ENCODE data around the gene APBA2. TPM values are rescaled to one million over a fixed set of nuclear protein-coding genes. Genes with fewer than 3 reads are reported as not detected.

The APBA2 gene
- total RNA-seq, 1 donor from 2014 or later: 33.1 TPM

DNA sequence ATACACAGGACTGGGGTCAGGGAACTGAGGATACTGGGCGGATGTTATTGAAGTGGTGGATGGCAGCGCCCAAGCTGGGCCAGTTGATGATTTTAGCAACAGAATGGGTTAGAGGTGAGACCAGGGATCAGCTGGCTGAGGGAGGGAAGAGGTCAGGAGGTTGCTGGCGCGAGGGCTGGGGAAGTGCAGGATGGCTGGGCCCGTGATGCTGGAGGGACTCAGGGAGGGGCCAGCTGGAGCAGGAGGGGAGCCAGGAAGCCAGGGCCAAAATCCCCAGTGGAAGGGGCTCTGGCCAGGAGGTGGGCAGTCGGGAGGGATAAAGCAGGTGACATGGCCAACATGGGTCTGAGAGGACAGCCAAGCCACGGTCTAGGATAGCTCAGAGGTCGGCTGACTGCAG lies 205.9 kb downstream of the APBA2 start:
- Mint-ChIP-seq H3K36me3 (peaks cover 4% of the 10 kb centered on the region), H3K27me3 (ENCODE audit: low read depth) (no peaks in the 10 kb centered on the region), H3K9me3 (no peaks in the 10 kb centered on the region), H3K4me3 (no peak overlapping the region), H3K27ac (no peak overlapping the region), H3K4me1 (no peaks in the 10 kb centered on the region)
- no peak for DNase-seq (ENCODE audit: low spot score in 2 of 2, unreplicated experiment in 2 of 2)
- TF ChIP-seq, protein P1, sequence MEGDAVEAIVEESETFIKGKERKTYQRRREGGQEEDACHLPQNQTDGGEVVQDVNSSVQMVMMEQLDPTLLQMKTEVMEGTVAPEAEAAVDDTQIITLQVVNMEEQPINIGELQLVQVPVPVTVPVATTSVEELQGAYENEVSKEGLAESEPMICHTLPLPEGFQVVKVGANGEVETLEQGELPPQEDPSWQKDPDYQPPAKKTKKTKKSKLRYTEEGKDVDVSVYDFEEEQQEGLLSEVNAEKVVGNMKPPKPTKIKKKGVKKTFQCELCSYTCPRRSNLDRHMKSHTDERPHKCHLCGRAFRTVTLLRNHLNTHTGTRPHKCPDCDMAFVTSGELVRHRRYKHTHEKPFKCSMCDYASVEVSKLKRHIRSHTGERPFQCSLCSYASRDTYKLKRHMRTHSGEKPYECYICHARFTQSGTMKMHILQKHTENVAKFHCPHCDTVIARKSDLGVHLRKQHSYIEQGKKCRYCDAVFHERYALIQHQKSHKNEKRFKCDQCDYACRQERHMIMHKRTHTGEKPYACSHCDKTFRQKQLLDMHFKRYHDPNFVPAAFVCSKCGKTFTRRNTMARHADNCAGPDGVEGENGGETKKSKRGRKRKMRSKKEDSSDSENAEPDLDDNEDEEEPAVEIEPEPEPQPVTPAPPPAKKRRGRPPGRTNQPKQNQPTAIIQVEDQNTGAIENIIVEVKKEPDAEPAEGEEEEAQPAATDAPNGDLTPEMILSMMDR (IDR thresholded peaks at IDR 0.05; ENCODE audit: unreplicated experiment): no peak

DNA sequence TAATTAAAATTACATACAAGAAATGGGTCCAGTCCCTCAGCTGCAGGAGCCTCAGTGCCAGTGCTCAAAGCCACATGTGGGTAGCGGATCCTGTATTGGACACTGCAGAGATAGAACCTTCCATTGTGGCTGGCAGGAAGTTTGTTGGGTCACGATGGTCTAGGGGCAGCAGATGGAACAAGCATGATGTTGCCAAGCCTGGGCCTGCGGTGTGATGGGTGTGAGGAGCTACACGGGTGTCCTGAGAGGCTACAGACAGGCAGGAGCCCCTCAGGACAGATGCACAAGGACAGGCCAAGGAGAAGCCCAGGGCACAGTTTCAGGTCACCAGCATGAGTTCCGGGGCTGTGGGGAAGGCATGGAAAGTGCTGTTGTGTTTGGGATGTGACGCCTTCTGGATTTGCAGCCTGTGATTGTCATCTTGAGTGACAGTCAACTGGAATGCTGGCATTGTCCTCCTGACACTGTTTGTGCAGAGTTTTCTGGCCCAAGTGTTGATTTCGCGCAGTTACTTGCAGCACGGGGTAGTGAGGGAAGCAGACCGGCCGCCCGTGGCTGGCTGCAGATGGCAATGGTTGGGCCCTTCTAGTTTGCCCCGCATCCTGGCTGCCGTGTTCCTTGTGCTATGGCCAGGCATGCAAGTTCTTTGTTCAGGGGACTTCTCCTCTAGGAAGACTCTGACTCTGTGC lies 206.7 kb downstream of the APBA2 start:
- H3K4me3 Mint-ChIP-seq: no peak overlapping the region
- H3K36me3 Mint-ChIP-seq: peaks cover 4% of the 10 kb centered on the region
- no peaks in the 10 kb centered on the region for H3K9me3 Mint-ChIP-seq
- H3K27me3 Mint-ChIP-seq (ENCODE audit: low read depth): no peaks in the 10 kb centered on the region
- no peak for DNase-seq (ENCODE audit: low spot score in 2 of 2, unreplicated experiment in 2 of 2)
- TF ChIP-seq, protein P1 (IDR thresholded peaks at IDR 0.05; ENCODE audit: unreplicated experiment): no peak
- no peaks in the 10 kb centered on the region for H3K4me1 Mint-ChIP-seq
- H3K27ac Mint-ChIP-seq: no peak overlapping the region

DNA sequence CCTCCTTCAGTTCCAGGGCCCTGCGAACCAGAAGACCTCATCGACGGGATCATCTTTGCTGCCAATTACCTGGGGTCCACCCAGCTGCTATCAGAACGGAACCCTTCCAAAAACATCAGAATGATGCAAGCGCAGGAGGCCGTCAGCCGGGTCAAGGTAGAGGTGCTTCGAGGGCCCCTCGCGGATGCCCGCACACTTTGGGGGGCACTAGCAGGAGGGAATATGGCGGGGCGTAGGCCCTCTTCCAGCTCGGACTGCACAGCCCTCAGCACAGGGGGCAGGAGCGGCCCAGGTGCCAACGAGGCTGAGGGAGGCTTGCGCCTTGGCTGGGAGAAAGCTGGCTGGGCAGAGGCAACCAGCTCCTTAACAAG lies 207.3 kb downstream of the APBA2 start:
- Mint-ChIP-seq H3K9me3 (no peaks in the 10 kb centered on the region), H3K36me3 (peaks cover 4% of the 10 kb centered on the region), H3K4me1 (no peaks in the 10 kb centered on the region), H3K27ac (no peak overlapping the region), H3K27me3 (ENCODE audit: low read depth) (no peaks in the 10 kb centered on the region), H3K4me3 (no peak overlapping the region)
- TF ChIP-seq, protein P1 (IDR thresholded peaks at IDR 0.05; ENCODE audit: unreplicated experiment): no peak
- no peak for DNase-seq (ENCODE audit: low spot score in 2 of 2, unreplicated experiment in 2 of 2)

DNA sequence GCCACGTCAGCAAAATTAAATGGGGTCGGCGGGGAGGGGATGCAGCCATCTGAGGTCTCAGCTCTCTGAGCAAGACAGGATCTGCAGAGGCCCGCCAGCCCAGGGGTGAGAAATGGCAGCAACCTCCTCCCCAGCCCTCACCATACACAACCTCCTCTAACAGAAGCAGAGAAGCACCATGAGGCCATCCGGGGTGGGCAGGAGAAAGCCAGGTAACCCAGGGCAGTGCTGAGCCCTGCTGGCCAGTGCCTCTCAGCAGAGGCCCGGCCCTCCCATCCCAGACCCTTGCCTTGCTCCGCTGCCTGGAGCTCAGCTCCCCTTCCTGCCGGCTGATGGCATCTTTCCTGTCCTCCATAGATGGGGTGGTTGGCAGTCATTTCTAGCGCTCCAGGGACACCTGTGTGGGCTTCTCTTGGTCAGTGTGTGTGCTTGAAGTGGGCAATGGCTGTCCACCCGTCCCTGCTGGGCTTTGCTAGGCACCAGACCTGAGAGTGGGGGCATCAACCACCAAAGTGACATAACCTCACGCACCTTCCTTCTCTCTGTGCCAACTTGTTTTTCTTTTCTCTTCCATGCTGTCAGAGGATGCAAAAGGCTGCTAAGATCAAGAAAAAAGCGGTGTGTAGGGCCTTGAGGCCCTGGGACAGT lies 208.0 kb downstream of the APBA2 start:
- H3K27me3 Mint-ChIP-seq (ENCODE audit: low read depth): no peaks in the 10 kb centered on the region
- H3K4me3 Mint-ChIP-seq: no peak overlapping the region
- H3K36me3 Mint-ChIP-seq: peaks cover 5% of the 10 kb centered on the region
- TF ChIP-seq, protein P1 (IDR thresholded peaks at IDR 0.05; ENCODE audit: unreplicated experiment): no peak
- H3K27ac Mint-ChIP-seq: no peak overlapping the region
- no peak for DNase-seq (ENCODE audit: low spot score in 2 of 2, unreplicated experiment in 2 of 2)
- H3K9me3 Mint-ChIP-seq: no peaks in the 10 kb centered on the region
- no peaks in the 10 kb centered on the region for H3K4me1 Mint-ChIP-seq

DNA sequence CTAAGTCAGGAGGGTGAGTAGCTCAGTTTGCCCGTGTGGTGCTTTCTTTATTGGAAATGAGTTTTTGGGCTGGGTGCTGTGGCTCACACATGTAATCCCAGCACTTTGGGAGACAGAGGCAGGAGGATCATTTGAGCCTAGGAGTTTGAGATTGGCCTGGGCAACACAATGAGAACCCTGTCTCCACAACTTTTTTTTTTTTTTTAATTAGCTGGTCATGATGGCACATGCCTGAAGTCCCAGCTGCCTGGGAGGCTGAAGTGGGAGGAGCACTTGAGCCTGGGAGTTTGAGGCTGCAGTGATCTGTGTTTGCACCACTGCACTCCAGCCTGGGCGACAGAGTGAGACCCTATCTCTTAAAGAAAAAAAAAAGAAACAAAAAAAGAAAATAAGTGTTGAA lies 208.9 kb downstream of the APBA2 start:
- TF ChIP-seq, protein P1 (IDR thresholded peaks at IDR 0.05; ENCODE audit: unreplicated experiment): no peak
- Mint-ChIP-seq H3K27me3 (ENCODE audit: low read depth) (no peaks in the 10 kb centered on the region), H3K27ac (no peak overlapping the region), H3K4me1 (no peaks in the 10 kb centered on the region), H3K9me3 (no peaks in the 10 kb centered on the region), H3K36me3 (peaks cover 9% of the 10 kb centered on the region), H3K4me3 (no peak overlapping the region)
- DNase-seq (ENCODE audit: low spot score in 2 of 2, unreplicated experiment in 2 of 2): no peak
